GM12878 (cell line): ENCODE data around the gene RHOB. TPM values are rescaled to one million over a fixed set of nuclear protein-coding genes. Genes with fewer than 3 reads are reported as not detected.
"Not testable (repeated sequence)": the region's sequence is repeated elsewhere in the genome, so short reads cannot be mapped to it uniquely, and the experiment has no call there.

Experiments used
- ATAC-seq: fragments of 200-7000 bp; cut with Tn5 transposase; 3 replicates; pipeline ENCODE4 v1.9.1; 2020; ENCODE audit warnings: mild to moderate bottlenecking, moderate library complexity
- BruUV-seq: library from RNA; stranded (reverse); fragments of 400-500 nt; replicated peaks from 2 replicates; lab custom pipeline; 2021; lab: Mats Ljungman, UMichigan
- CTCF ChIA-PET: fragments of 300-600 bp; sonication (Branson Sonifier 250); formaldehyde crosslinking; extraction: SDS; loops from one replicate; lab custom pipeline; 2021; ENCODE audit warnings: inconsistent platforms; lab: Yijun Ruan, JAX
- POLR2A ChIA-PET: fragments of 350-600 bp; formaldehyde crosslinking; extraction: SDS; loops from one replicate; lab custom pipeline; 2021; ENCODE audit warnings: inconsistent platforms; lab: Charles Lee
- RAD21 ChIA-PET: fragments of 300-600 bp; sonication (Branson Sonifier 250); formaldehyde crosslinking; loops from one replicate; lab custom pipeline; 2023; ENCODE audit warnings: antibody characterized with exemption; ENCODE audit not compliant: unreplicated experiment; lab: Charles Lee
- SMC1A ChIA-PET: fragments of 300-600 bp; sonication (Branson Sonifier 250); formaldehyde crosslinking; loops from one replicate; lab custom pipeline; 2023; ENCODE audit not compliant: unreplicated experiment, uncharacterized antibody; lab: Charles Lee
- DNase-seq: peaks from one replicate; pipeline ENCODE4 v3.0.0-alpha.2; 2011; ENCODE audit warnings: low read depth, low spot score
- FAIRE-seq: peaks from 3 replicates; lab custom pipeline; 2011; peaks lifted over from hg19 to GRCh38; lab: Jason Lieb, UNC
- H2AFZ ChIP-seq: 2 replicates; pipeline ENCODE4 v1.6.0; 2011; ENCODE audit warnings: low read depth, low read length, control low read depth; ENCODE audit not compliant: control insufficient read depth
- H3K27ac ChIP-seq: 2 replicates; pipeline ENCODE4 v1.5.1; 2011; ENCODE audit warnings: control low read depth; ENCODE audit not compliant: control insufficient read depth, insufficient read depth
- H3K27me3 ChIP-seq, 2 experiments: replicated peaks in 1 of 2; 2 replicates each; pipeline versions ENCODE4 v1.6.0 to v1.6.1; 2011; ENCODE audit warnings: low read length in 1 of 2; ENCODE audit not compliant: control insufficient read depth in 2 of 2, insufficient read depth in 2 of 2
- H3K36me3 ChIP-seq, 2 experiments: 2 replicates each; pipeline ENCODE4 v1.5.1; 2011; ENCODE audit warnings: low read length in 1 of 2; ENCODE audit not compliant: control insufficient read depth in 2 of 2, insufficient read depth in 2 of 2
- H3K4me1 ChIP-seq: 2 replicates; pipeline ENCODE4 v1.6.1; 2011; ENCODE audit warnings: mild to moderate bottlenecking, low read length, moderate library complexity, mixed read lengths; ENCODE audit not compliant: control insufficient read depth, insufficient read depth
- H3K4me2 ChIP-seq: 2 replicates; pipeline ENCODE4 v1.6.0; 2011; ENCODE audit warnings: control low read depth; ENCODE audit not compliant: control insufficient read depth, insufficient read depth
- H3K4me3 ChIP-seq: fragments of 200-600 bp; sonication (generic); 2 replicates; pipeline ENCODE4 v1.5.1; 2016
- H3K79me2 ChIP-seq: 2 replicates; pipeline ENCODE4 v1.6.0; 2011; ENCODE audit warnings: low read length; ENCODE audit not compliant: control insufficient read depth, insufficient read depth
- H3K9ac ChIP-seq: 2 replicates; pipeline ENCODE4 v1.8.0; 2011; ENCODE audit warnings: low read length, control low read depth, mixed read lengths; ENCODE audit not compliant: control insufficient read depth, insufficient read depth
- H3K9me3 ChIP-seq: replicated peaks from 3 replicates; pipeline ENCODE4 v1.5.1; 2011; ENCODE audit warnings: mild to moderate bottlenecking, low read length; ENCODE audit not compliant: control insufficient read depth, insufficient read depth
- H4K20me1 ChIP-seq: 2 replicates; pipeline ENCODE4 v1.6.0; 2011; ENCODE audit not compliant: control insufficient read depth, insufficient read depth
- ATF3 ChIP-seq: IDR thresholded peaks from 2 replicates; pipeline ENCODE4 v1.6.1; 2011; ENCODE audit warnings: low read depth, mild to moderate bottlenecking, low read length, moderate library complexity, borderline replicate concordance; ENCODE audit errors: extremely low read depth
- BACH1 ChIP-seq: fragments of 450-650 bp; IDR thresholded peaks from 2 replicates; pipeline ENCODE4 v1.6.1; 2017; ENCODE audit warnings: mild to moderate bottlenecking, borderline replicate concordance
- CREM ChIP-seq: IDR thresholded peaks from 2 replicates; pipeline ENCODE4 v1.6.1; 2014; ENCODE audit warnings: antibody characterized with exemption, low read depth
- GABPA ChIP-seq: IDR thresholded peaks from 2 replicates; pipeline ENCODE4 v1.6.1; 2014; ENCODE audit warnings: antibody characterized with exemption, low read depth, mild to moderate bottlenecking, inconsistent platforms
- SMARCA5 ChIP-seq: fragments of 450-650 bp; IDR thresholded peaks from 2 replicates; pipeline ENCODE4 v1.6.1; 2017; ENCODE audit warnings: mild to moderate bottlenecking
- WGBS: methylation state at CpG from one replicate; pipeline ENCODE4 v1.1.6; 2016; ENCODE audit warnings: low lambda C conversion rate; ENCODE audit not compliant: insufficient replicate concordance, insufficient coverage; ENCODE audit errors: missing lambda C conversion rate; 5-methylcytosine and 5-hydroxymethylcytosine counted together
- in situ Hi-C: fragments of 300-500 bp; cut with MboI; formaldehyde crosslinking; loops from 9 replicates; pipeline ENCODE4 v1.14.3; 2018; ENCODE audit warnings: mixed read lengths
- intact Hi-C: fragments of 100-400 bp; cut with micrococcal nuclease; formaldehyde crosslinking; loops from one replicate; pipeline ENCODE4 v1.14.2; 2022; ENCODE audit not compliant: unreplicated experiment
- polyA plus RNA-seq, 11 experiments: library from polyadenylated mRNA; depleted of rRNA in 4 of 11; unstranded in 6 of 11; stranded (reverse) in 5 of 11; fragments of >200 nt; fragmentation: Nextera tagmentation in 4 of 11; fragmentation: Illumina TruSeq in 1 of 11; extraction: Ambion mirVana in 4 of 11; extraction: Trizol in 1 of 11; gene quantifications; 1 replicate in 1 of 11; 2 replicates in 10 of 11; pipeline versions ENCODE4 v1.2.1 to v1.2.3, GENCODE V29; 2011 to 2016; ENCODE audit warnings: inconsistent platforms in 2 of 11, missing spikeins in 2 of 11, low read depth in 1 of 11
- total RNA-seq, 4 experiments: library from RNA; depleted of rRNA in 3 of 4; stranded (reverse); fragments of >200 nt in 3 of 4; fragmentation: Illumina TruSeq in 1 of 4; extraction: Trizol in 1 of 4; gene quantifications; 2 replicates each; pipeline versions ENCODE4 v1.2.1 to v1.2.3, GENCODE V29; 2013 to 2021

The RHOB gene
- total and polyA plus RNA-seq, 10 of the 15 experiments (the other 5 are each of a cell fraction or from before 2014, with no cell fraction given): 0.03 to 4.5 (median 1.2) TPM

GRCh38 chr2:20434588-20435294, 12.1 kb upstream of the RHOB start:
- DNase-seq: no peak
- H3K9me3 ChIP-seq: no peaks in the 10 kb centered on the region
- BruUV-seq: no TSS peak
- 44% methylated on average over 8 of the region's 8 CpGs for WGBS
- H3K4me2 ChIP-seq: no peak overlapping the region
- in situ Hi-C loops (loop anchor here (25.0 kb wide), 1 partner anchor 528 kb away; no protein-coding TSS in a partner anchor), intact Hi-C loops (no loop called here)
- no peak overlapping the region for H3K4me3 ChIP-seq
- H3K9ac ChIP-seq: no peak overlapping the region
- no peaks in the 10 kb centered on the region for H3K36me3 ChIP-seq
- CTCF ChIA-PET: interaction anchor here (2.4 to 8.0 kb wide), 3 partner anchors 12 to 207 kb away, joined by 6 to 73 read pairs (median 22); no protein-coding TSS in a partner anchor
- peaks cover 10% of the 10 kb centered on the region for H3K4me1 ChIP-seq
- H3K27ac ChIP-seq: no peak overlapping the region
- POLR2A ChIA-PET: no interaction called here
- RAD21 ChIA-PET: interaction anchor here (1.0 kb wide), 1 partner anchor 9 kb away, joined by 3 read pairs; no protein-coding TSS in a partner anchor
- peaks cover 2 to 3% of the 10 kb centered on the region in 2 experiments; a peak in 1 of 4 replicates for H3K27me3 ChIP-seq
- TF ChIP-seq ATF3 (no peak), GABPA (no peak), SMARCA5 (no peak), CREM (no peak), BACH1 (no peak)
- TF ChIP-seq, all 136 proteins: peak for 0
- no peaks in the 10 kb centered on the region for H3K79me2 ChIP-seq
- FAIRE-seq (no peak), ATAC-seq (no peak)
- H2AFZ ChIP-seq: no peak overlapping the region; the same call in 1 of the 2 replicates
- no peaks in the 10 kb centered on the region for H4K20me1 ChIP-seq
- SMC1A ChIA-PET: no interaction called here

GRCh38 chr2:20435456-20435855, 11.4 kb upstream of the RHOB start:
- intact Hi-C loops, H2AFZ ChIP-seq, H3K27me3 ChIP-seq, FAIRE-seq, H3K9ac ChIP-seq, SMC1A ChIA-PET, H4K20me1 ChIP-seq, H3K4me1 ChIP-seq, BruUV-seq, ATAC-seq, H3K4me2 ChIP-seq, H3K9me3 ChIP-seq, H3K4me3 ChIP-seq, H3K79me2 ChIP-seq, H3K27ac ChIP-seq, DNase-seq, H3K36me3 ChIP-seq: not testable (repeated sequence)
- POLR2A ChIA-PET: interaction anchor here (1.0 kb wide), 1 partner anchor 68 kb away, joined by 3 read pairs; no protein-coding TSS in a partner anchor
- WGBS: 57% methylated on average over 9 of the region's 9 CpGs
- in situ Hi-C loops: loop anchor here (25.0 kb wide), 1 partner anchor 527 kb away; no protein-coding TSS in a partner anchor
- RAD21 ChIA-PET: interaction anchor here (1.0 kb wide), 1 partner anchor 8 kb away, joined by 3 read pairs; no protein-coding TSS in a partner anchor
- CTCF ChIA-PET: interaction anchor here (2.4 to 8.0 kb wide), 3 partner anchors 12 to 206 kb away, joined by 6 to 73 read pairs (median 22); no protein-coding TSS in a partner anchor
